ENCODE results near the gene HGD.
"Not testable (repeated sequence)": the region's sequence is repeated elsewhere in the genome, so short reads cannot be mapped to it uniquely, and the experiment has no call there.

Gene HGD

GRCh38 chr3:120682095-120682681, at the start of gene HGD:
Gene HGD (minus strand): TSS chr3:120682239. CDS start chr3:120682111, 128 bp downstream.
- no peak for DNase-seq

- no peak for DNase-seq
These were observed 48.8 kb upstream of the HGD start for GRCh38 chr3:120730576-120731542.

GRCh38 chr3:120726791-120727190, 44.8 kb upstream of the HGD start:
- DNase-seq = no peak

- DNase-seq = not testable (repeated sequence)
These were observed 37.3 kb upstream of the HGD start for GRCh38 chr3:120719167-120719834.

- no peak for DNase-seq
These were observed 31.2 kb upstream of the HGD start for GRCh38 chr3:120713262-120713661.

- no peak for DNase-seq
These were observed 28.3 kb upstream of the HGD start for GRCh38 chr3:120710369-120710768.

- no peak for DNase-seq
These were observed 26.4 kb upstream of the HGD start for GRCh38 chr3:120708408-120708807.

GRCh38 chr3:120706950-120707349, 24.9 kb upstream of the HGD start:
- no peak for DNase-seq

GRCh38 chr3:120705884-120706582, 24.0 kb upstream of the HGD start:
- DNase-seq = no peak

- no peak for DNase-seq
These were observed 17.3 kb upstream of the HGD start for GRCh38 chr3:120699333-120699732.

- no peak for DNase-seq
These were observed 11.6 kb upstream of the HGD start for GRCh38 chr3:120693439-120694171.

GRCh38 chr3:120689395-120689794, 7.4 kb upstream of the HGD start:
- DNase-seq = no peak

GRCh38 chr3:120688121-120688520, 6.1 kb upstream of the HGD start:
- DNase-seq = peak; percentile 87

- DNase-seq = no peak
These were observed 3.4 kb upstream of the HGD start for GRCh38 chr3:120685411-120685810.

GRCh38 chr3:120684896-120685295, 2.9 kb upstream of the HGD start:
- no peak for DNase-seq

- no peak for DNase-seq
These were observed 1.7 kb upstream of the HGD start for GRCh38 chr3:120683671-120684301.

GRCh38 chr3:120683213-120683612, 1.2 kb upstream of the HGD start:
- DNase-seq = no peak

- DNase-seq = no peak
These were observed 467 bp downstream of the HGD start for GRCh38 chr3:120681506-120682038.

- no peak for DNase-seq
These were observed 1.0 kb downstream of the HGD start for GRCh38 chr3:120681018-120681417.

GRCh38 chr3:120680193-120680894, 1.7 kb downstream of the HGD start:
- DNase-seq = no peak

GRCh38 chr3:120678984-120679383, 3.1 kb downstream of the HGD start:
- DNase-seq = peak; percentile 12
